ENCODE measurements around the gene FOXB1.

FOXB1 gene

DNA sequence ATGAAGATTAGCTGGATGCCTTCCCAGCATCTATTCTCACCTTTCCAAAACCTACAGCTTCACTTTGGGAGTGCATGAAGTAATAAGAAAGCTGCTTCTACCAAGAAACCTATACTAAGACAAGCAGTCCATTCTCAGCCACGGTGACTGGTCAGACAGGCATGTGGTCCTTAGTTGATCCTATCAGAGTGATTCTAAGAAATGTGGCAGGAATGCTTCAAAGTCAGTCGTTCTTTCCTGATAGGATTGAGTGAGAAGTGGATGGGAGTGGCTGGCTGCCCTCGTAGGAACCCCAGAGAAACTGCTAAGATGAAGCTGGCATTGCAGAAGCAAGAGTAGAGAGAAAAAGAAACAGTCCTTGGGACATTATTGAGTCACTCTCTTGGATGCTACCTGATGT, 16.6 kb downstream of the FOXB1 start:
- Histone ChIP-seq H3K36me3 (ENCODE audit: control insufficient read depth, insufficient read depth, low read length) (no peaks in the 10 kb centered on the region), H3K9me3 (ENCODE audit: control insufficient read depth, low read length) (peaks cover 3% of the 10 kb centered on the region), H3K4me3 (ENCODE audit: insufficient read depth, low read depth, low read length, poor library complexity, severe bottlenecking) (no peak overlapping the region), H3K27ac (ENCODE audit: insufficient read depth, low read length, poor library complexity, severe bottlenecking) (no peak overlapping the region), H3K4me1 (ENCODE audit: control insufficient read depth, insufficient read depth, low read length, poor library complexity, severe bottlenecking) (no peaks in the 10 kb centered on the region), H3K27me3 (replicated peaks; ENCODE audit: control insufficient read depth, insufficient read depth, low read length, poor library complexity, severe bottlenecking) (no peaks in the 10 kb centered on the region)
- no peak for DNase-seq

DNA sequence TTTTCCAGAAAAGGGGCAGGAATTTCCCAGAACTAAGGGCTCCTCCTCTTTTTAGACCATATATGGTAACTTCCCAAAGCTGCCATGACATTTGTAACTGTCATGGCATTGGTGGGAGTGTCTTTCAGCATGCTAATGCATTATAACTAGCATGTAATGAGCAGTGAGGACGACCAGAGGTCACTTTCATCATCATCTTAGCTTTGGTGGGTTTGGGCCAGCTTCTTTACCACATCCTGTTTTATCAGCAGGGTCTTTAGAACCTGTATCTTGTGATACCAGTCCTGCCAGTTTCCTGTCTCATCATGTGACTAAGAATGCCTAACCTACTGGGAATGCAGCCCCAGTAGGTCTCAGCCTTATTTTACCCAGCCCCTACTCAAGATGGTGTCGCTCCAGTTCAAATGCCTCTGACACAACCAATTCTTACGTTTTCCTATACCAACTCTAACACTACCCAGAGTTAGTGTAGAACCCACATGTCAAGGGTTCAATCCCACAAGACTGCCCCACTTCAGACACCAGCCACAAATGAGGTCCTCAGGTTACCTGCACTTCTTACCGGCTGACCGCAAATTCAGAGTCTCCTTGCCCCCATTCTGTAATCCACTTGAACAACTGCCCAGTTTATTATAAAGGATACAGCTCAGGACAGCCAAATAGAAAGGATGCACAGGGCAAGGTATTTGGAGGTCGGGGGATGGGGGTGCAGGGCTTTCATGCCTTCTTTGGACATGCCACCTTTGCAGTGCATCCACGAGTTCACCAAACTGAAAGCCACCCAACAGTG, 17.7 kb downstream of the FOXB1 start:
- Histone ChIP-seq H3K27me3 (replicated peaks; ENCODE audit: control insufficient read depth, insufficient read depth, low read length, poor library complexity, severe bottlenecking) (no peaks in the 10 kb centered on the region), H3K27ac (ENCODE audit: insufficient read depth, low read length, poor library complexity, severe bottlenecking) (no peak overlapping the region), H3K36me3 (ENCODE audit: control insufficient read depth, insufficient read depth, low read length) (no peaks in the 10 kb centered on the region), H3K9me3 (ENCODE audit: control insufficient read depth, low read length) (peaks cover 3% of the 10 kb centered on the region), H3K4me3 (ENCODE audit: insufficient read depth, low read depth, low read length, poor library complexity, severe bottlenecking) (no peak overlapping the region), H3K4me1 (ENCODE audit: control insufficient read depth, insufficient read depth, low read length, poor library complexity, severe bottlenecking) (no peaks in the 10 kb centered on the region)
- DNase-seq = no peak

DNA sequence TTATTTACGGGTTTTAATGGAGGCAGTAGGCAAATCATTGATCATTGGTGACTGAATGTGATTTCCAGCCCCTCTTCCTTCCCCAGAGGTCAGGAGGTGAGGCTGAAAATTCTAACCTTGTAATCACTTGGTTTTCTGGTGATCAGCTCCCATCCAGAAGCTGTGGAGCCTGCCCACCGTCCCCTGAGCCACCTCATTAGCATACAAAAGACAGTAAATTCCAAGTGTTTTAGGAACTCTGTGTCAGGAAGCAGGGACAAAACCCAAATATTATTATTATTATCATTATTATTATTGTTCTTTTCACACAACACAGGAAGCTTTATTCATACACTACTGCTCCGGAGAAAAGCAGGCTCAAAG, 18.2 kb downstream of the FOXB1 start:
- H3K27ac ChIP-seq (ENCODE audit: insufficient read depth, low read length, poor library complexity, severe bottlenecking) = no peak overlapping the region
- DNase-seq = no peak
- no peaks in the 10 kb centered on the region for H3K27me3 ChIP-seq (replicated peaks; ENCODE audit: control insufficient read depth, insufficient read depth, low read length, poor library complexity, severe bottlenecking)
- no peaks in the 10 kb centered on the region for H3K4me1 ChIP-seq (ENCODE audit: control insufficient read depth, insufficient read depth, low read length, poor library complexity, severe bottlenecking)
- H3K4me3 ChIP-seq (ENCODE audit: insufficient read depth, low read depth, low read length, poor library complexity, severe bottlenecking) = no peak overlapping the region
- no peaks in the 10 kb centered on the region for H3K36me3 ChIP-seq (ENCODE audit: control insufficient read depth, insufficient read depth, low read length)
- peaks cover 2% of the 10 kb centered on the region for H3K9me3 ChIP-seq (ENCODE audit: control insufficient read depth, low read length)

DNA sequence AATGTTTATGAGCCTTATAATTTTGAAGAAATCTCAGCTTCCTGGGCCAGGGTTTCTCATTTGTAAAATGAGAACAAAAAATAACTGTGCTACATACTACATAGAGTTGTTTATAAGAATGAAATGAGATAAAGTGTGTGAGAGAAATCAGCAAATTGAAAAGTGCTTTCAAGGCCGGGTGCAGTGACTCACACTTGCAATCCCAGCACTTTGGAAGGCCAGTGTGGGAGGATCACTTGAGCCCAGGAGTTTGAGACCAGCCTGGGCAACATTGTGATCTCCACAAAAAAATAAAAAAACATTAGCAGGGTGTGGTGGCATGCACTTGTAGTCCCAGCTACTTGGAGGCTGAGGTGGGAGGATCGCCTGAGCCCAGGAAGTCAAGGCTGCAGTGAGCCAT, 22.4 kb downstream of the FOXB1 start:
- no peaks in the 10 kb centered on the region for H3K27me3 ChIP-seq (replicated peaks; ENCODE audit: control insufficient read depth, insufficient read depth, low read length, poor library complexity, severe bottlenecking)
- DNase-seq = no peak
- no peaks in the 10 kb centered on the region for H3K4me1 ChIP-seq (ENCODE audit: control insufficient read depth, insufficient read depth, low read length, poor library complexity, severe bottlenecking)
- H3K36me3 ChIP-seq (ENCODE audit: control insufficient read depth, insufficient read depth, low read length) = no peaks in the 10 kb centered on the region
- no peak overlapping the region for H3K27ac ChIP-seq (ENCODE audit: insufficient read depth, low read length, poor library complexity, severe bottlenecking)
- no peaks in the 10 kb centered on the region for H3K9me3 ChIP-seq (ENCODE audit: control insufficient read depth, low read length)
- H3K4me3 ChIP-seq (ENCODE audit: insufficient read depth, low read depth, low read length, poor library complexity, severe bottlenecking) = no peak overlapping the region

DNA sequence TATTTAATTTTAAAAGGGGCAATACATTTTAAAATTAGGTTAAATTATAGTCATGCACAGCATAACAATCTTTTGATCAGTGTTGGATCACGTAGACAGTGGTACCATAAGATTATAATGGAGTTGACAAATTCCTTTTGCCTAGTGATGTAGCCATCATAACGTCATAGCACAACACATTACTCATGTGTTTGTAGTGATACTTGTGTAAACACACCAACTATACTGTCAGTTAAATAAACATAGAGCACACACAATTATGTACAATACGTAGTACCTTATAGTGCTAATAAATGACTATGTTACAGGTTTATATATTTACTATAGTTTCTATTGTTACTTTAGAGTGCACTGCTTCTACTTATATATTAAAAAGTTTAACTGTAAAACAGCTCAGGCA, 31.2 kb downstream of the FOXB1 start:
- Histone ChIP-seq H3K4me3 (ENCODE audit: insufficient read depth, low read depth, low read length, poor library complexity, severe bottlenecking) (no peak overlapping the region), H3K27ac (ENCODE audit: insufficient read depth, low read length, poor library complexity, severe bottlenecking) (no peak overlapping the region), H3K4me1 (ENCODE audit: control insufficient read depth, insufficient read depth, low read length, poor library complexity, severe bottlenecking) (no peaks in the 10 kb centered on the region), H3K9me3 (ENCODE audit: control insufficient read depth, low read length) (no peaks in the 10 kb centered on the region), H3K36me3 (ENCODE audit: control insufficient read depth, insufficient read depth, low read length) (no peaks in the 10 kb centered on the region), H3K27me3 (replicated peaks; ENCODE audit: control insufficient read depth, insufficient read depth, low read length, poor library complexity, severe bottlenecking) (peaks cover 3% of the 10 kb centered on the region)
- no peak for DNase-seq

DNA sequence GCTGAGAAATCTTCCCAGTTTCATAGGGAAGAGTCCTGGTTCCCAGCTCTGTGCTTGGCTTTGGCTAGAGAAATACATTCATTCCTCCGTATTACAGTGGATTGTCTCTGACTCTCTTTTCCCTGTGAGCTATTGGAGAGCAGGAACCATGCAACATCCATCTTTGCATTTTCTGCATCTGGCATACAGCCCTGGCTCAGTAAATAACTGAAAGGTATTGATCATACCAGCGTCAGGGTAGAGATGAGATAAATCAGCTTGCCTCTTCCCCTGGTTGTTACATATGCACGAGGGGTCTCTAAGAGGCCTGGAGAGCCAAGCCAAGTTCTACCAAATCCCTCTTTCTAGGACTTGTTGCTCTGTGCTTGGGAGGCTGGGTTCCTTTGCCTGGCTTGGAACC, 35.2 kb downstream of the FOXB1 start:
- Histone ChIP-seq H3K27ac (ENCODE audit: insufficient read depth, low read length, poor library complexity, severe bottlenecking) (no peak overlapping the region), H3K36me3 (ENCODE audit: control insufficient read depth, insufficient read depth, low read length) (no peaks in the 10 kb centered on the region), H3K9me3 (ENCODE audit: control insufficient read depth, low read length) (no peaks in the 10 kb centered on the region), H3K4me1 (ENCODE audit: control insufficient read depth, insufficient read depth, low read length, poor library complexity, severe bottlenecking) (no peaks in the 10 kb centered on the region), H3K4me3 (ENCODE audit: insufficient read depth, low read depth, low read length, poor library complexity, severe bottlenecking) (no peak overlapping the region), H3K27me3 (replicated peaks; ENCODE audit: control insufficient read depth, insufficient read depth, low read length, poor library complexity, severe bottlenecking) (peaks cover 3% of the 10 kb centered on the region)
- no peak for DNase-seq

DNA sequence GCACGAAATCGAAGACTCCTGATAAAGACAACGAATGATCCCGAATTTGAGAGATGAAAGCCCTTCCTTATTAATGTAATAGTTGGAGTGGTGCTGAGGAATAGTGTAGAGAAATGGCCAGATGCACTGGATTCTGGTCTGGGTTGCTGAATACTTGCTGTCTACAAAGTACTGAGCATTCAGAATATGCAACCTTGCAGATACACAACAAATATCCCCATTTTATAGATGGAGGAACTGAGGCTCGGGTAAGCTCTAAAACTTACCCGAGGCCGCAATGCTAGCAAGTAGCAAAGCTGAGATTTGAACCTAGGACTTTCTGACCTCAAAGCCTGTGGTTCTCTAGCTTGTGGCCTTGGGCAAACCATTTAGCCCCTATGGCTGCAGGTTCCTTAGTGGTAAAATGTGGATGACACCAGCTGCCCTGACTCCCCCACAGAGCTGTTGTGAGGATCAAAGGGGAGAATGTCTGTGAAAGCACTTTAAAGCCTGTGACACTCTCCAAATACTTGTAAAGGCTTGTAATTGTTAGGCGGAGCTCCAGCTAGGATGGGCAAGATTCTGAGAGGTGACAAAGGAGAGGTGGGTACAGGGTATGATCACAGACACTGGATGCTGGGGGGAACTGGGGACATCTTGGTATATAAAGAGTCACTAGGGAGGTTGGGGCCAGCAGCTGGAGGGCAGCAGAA, 39.8 kb downstream of the FOXB1 start:
- H3K9me3 ChIP-seq (ENCODE audit: control insufficient read depth, low read length) = no peaks in the 10 kb centered on the region
- no peak overlapping the region for H3K27ac ChIP-seq (ENCODE audit: insufficient read depth, low read length, poor library complexity, severe bottlenecking)
- peaks cover 3% of the 10 kb centered on the region for H3K27me3 ChIP-seq (replicated peaks; ENCODE audit: control insufficient read depth, insufficient read depth, low read length, poor library complexity, severe bottlenecking)

DNA sequence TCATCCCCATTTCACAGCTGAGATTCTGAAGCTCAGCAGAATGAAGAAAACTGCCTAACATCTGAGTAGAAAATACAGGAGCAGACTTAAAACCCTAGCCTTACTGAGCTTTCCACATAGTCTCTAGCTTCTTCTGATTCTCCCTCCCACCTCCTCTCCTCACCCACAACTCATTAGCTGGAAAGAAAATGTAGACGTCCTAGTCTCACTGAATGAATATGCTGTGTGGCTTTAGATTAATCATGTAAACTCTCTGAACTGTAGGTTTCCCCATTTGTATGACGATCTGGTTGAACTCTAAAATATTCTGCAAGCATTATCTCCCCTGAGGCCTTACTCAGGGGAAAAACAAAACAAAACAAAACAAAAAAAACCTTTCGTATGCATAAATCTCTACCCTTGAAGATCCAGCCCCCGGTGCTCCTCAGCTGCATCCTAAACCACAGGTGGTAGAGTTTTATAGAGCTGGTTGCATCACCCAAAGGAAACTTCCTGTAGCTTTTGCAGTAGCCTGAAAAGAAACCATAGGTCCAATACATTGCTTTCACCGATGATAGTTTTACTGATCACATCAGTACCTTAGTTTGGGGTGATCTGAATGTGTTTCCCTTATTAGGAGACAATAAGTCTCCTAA, 40.6 kb downstream of the FOXB1 start:
- DNase-seq = no peak
- Histone ChIP-seq H3K4me3 (ENCODE audit: insufficient read depth, low read depth, low read length, poor library complexity, severe bottlenecking) (no peak overlapping the region), H3K27ac (ENCODE audit: insufficient read depth, low read length, poor library complexity, severe bottlenecking) (no peak overlapping the region), H3K27me3 (replicated peaks; ENCODE audit: control insufficient read depth, insufficient read depth, low read length, poor library complexity, severe bottlenecking) (no peaks in the 10 kb centered on the region), H3K4me1 (ENCODE audit: control insufficient read depth, insufficient read depth, low read length, poor library complexity, severe bottlenecking) (no peaks in the 10 kb centered on the region), H3K36me3 (ENCODE audit: control insufficient read depth, insufficient read depth, low read length) (no peaks in the 10 kb centered on the region), H3K9me3 (ENCODE audit: control insufficient read depth, low read length) (peaks cover 4% of the 10 kb centered on the region)

More for the DNA sequence above, 39.8 kb downstream of the FOXB1 start:
- Histone ChIP-seq H3K36me3 (ENCODE audit: control insufficient read depth, insufficient read depth, low read length) (no peaks in the 10 kb centered on the region), H3K4me1 (ENCODE audit: control insufficient read depth, insufficient read depth, low read length, poor library complexity, severe bottlenecking) (no peaks in the 10 kb centered on the region), H3K4me3 (ENCODE audit: insufficient read depth, low read depth, low read length, poor library complexity, severe bottlenecking) (no peak overlapping the region)
- DNase-seq = no peak

DNA sequence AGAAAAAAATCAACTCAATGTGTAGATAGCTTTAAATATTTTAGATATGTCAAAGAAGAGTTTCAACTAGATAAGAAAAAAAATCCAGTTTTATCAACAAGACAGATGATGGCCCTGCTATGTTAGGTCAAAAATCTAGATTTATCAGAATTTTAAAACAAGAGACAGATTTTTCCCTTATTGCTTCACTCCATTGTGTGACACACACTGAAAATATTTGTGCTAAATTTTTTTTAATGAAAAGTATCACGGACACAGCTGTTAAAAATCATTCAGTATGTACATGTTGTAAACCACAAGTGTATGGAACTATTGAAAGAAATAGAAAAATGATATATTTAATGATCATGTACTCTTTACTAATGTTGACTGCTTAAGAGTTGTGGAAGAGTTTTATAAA, 43.6 kb downstream of the FOXB1 start:
- H3K27me3 ChIP-seq (replicated peaks; ENCODE audit: control insufficient read depth, insufficient read depth, low read length, poor library complexity, severe bottlenecking) = no peaks in the 10 kb centered on the region
- DNase-seq = no peak

DNA sequence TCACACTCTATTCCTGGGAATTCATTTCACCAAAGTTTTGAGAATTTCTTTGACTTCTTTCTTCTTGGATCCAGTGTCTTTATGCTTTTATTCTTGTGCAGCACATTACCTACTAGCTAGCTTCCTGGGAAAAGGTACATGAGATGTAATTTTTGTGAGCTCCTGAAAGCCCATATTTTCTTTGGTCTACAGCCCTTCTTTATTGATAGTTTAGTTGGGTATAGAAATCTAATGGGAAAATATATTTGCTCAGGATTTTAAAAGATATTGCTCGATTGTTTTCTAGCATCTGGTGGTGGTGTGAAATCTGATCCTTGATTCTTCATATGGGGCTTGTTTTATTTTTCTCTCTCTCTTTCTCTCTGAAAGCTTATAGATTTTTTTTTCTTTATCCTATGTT, 45.8 kb downstream of the FOXB1 start:
- Histone ChIP-seq H3K27ac (ENCODE audit: insufficient read depth, low read length, poor library complexity, severe bottlenecking) (no peak overlapping the region), H3K4me3 (ENCODE audit: insufficient read depth, low read depth, low read length, poor library complexity, severe bottlenecking) (no peak overlapping the region), H3K9me3 (ENCODE audit: control insufficient read depth, low read length) (peaks cover 10% of the 10 kb centered on the region), H3K27me3 (replicated peaks; ENCODE audit: control insufficient read depth, insufficient read depth, low read length, poor library complexity, severe bottlenecking) (no peaks in the 10 kb centered on the region), H3K4me1 (ENCODE audit: control insufficient read depth, insufficient read depth, low read length, poor library complexity, severe bottlenecking) (no peaks in the 10 kb centered on the region), H3K36me3 (ENCODE audit: control insufficient read depth, insufficient read depth, low read length) (no peaks in the 10 kb centered on the region)
- no peak for DNase-seq

More for the DNA sequence above, 43.6 kb downstream of the FOXB1 start:
- Histone ChIP-seq H3K36me3 (ENCODE audit: control insufficient read depth, insufficient read depth, low read length) (no peaks in the 10 kb centered on the region), H3K4me1 (ENCODE audit: control insufficient read depth, insufficient read depth, low read length, poor library complexity, severe bottlenecking) (no peaks in the 10 kb centered on the region), H3K9me3 (ENCODE audit: control insufficient read depth, low read length) (peaks cover 10% of the 10 kb centered on the region), H3K4me3 (ENCODE audit: insufficient read depth, low read depth, low read length, poor library complexity, severe bottlenecking) (no peak overlapping the region), H3K27ac (ENCODE audit: insufficient read depth, low read length, poor library complexity, severe bottlenecking) (no peak overlapping the region)
